Measurements from ENCODE around the gene RNASE3.
A peak's percentile ranks its signal among the peaks of the same experiment; 100 is the strongest.
"Not testable (repeated sequence)": the region's sequence is repeated elsewhere in the genome, so short reads cannot be mapped to it uniquely, and the experiment has no call there.

Gene RNASE3

GRCh38 chr14:20919038-20919756, 28.0 kb downstream of the RNASE3 start:
- DNase-seq = peak; percentile 83

GRCh38 chr14:20923766-20924297, 32.6 kb downstream of the RNASE3 start:
- DNase-seq = not testable (repeated sequence)

- DNase-seq = peak; percentile 51
Measured at GRCh38 chr14:20934148-20934762, 43.1 kb downstream of the RNASE3 start.

- no peak for DNase-seq
Measured at GRCh38 chr14:20935303-20935984, 44.3 kb downstream of the RNASE3 start.

All from hematopoietic multipotent progenitor cell treated with erythropoietin and hydrocortisone succinate and interleukin-3 and kit ligand, for 4 days (in vitro differentiated cells).